GM12892 (cell line): ENCODE results near the gene ZMIZ1.

Experiments
- POLR2A ChIP-seq: IDR thresholded peaks from 2 replicates; pipeline ENCODE4 v1.6.1; 2011; ENCODE audit warnings: low read depth, low read length, control low read depth
- POLR2AphosphoS5 ChIP-seq: IDR thresholded peaks from 2 replicates; pipeline ENCODE4 v1.6.1; 2011; ENCODE audit warnings: low read depth, low read length, control low read depth

- no peak for TF ChIP-seq POLR2A
- TF ChIP-seq POLR2AphosphoS5: no peak
These were observed 268.0 kb downstream of the ZMIZ1 start for GRCh38 chr10:79336739-79337138.
